GM13977 (cell line): ENCODE measurements around the gene NTN4.
"Not testable (repeated sequence)": the region's sequence is repeated elsewhere in the genome, so short reads cannot be mapped to it uniquely, and the experiment has no call there.

Experiments
- DNase-seq: peaks from one replicate; pipeline ENCODE4 v3.0.0; 2012; ENCODE audit warnings: low spot score
- in situ Hi-C: fragments of 300-500 bp; cut with MboI; formaldehyde crosslinking; loops from one replicate; pipeline ENCODE4 v1.12.0; 2022; ENCODE audit warnings: low sequenced_read_pairs, low pct_unique_long_range_greater_than_20kb, mixed read lengths, inconsistent platforms; ENCODE audit not compliant: unreplicated experiment
- TF ChIP-seq, protein P1 (sequence below): IDR thresholded peaks from 2 replicates; pipeline ENCODE4 v1.5.1; 2012; ENCODE audit warnings: mild to moderate bottlenecking, control low read depth; ENCODE audit not compliant: insufficient read depth; ENCODE audit errors: extremely low read depth, missing control alignments

NTN4 gene

GRCh38 chr12:95663525-95663924 is 127.0 kb downstream of the NTN4 start:
- TF ChIP-seq, protein P1, sequence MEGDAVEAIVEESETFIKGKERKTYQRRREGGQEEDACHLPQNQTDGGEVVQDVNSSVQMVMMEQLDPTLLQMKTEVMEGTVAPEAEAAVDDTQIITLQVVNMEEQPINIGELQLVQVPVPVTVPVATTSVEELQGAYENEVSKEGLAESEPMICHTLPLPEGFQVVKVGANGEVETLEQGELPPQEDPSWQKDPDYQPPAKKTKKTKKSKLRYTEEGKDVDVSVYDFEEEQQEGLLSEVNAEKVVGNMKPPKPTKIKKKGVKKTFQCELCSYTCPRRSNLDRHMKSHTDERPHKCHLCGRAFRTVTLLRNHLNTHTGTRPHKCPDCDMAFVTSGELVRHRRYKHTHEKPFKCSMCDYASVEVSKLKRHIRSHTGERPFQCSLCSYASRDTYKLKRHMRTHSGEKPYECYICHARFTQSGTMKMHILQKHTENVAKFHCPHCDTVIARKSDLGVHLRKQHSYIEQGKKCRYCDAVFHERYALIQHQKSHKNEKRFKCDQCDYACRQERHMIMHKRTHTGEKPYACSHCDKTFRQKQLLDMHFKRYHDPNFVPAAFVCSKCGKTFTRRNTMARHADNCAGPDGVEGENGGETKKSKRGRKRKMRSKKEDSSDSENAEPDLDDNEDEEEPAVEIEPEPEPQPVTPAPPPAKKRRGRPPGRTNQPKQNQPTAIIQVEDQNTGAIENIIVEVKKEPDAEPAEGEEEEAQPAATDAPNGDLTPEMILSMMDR: no peak
- no peak for DNase-seq
- in situ Hi-C loops: no loop called here

GRCh38 chr12:95661360-95661759 is 129.2 kb downstream of the NTN4 start:
- in situ Hi-C loops: no loop called here
- TF ChIP-seq, protein P1: no peak
- DNase-seq: no peak

GRCh38 chr12:95658386-95658785 is 132.2 kb downstream of the NTN4 start:
- DNase-seq: no peak
- TF ChIP-seq, protein P1: no peak
- in situ Hi-C loops: no loop called here

DNA sequence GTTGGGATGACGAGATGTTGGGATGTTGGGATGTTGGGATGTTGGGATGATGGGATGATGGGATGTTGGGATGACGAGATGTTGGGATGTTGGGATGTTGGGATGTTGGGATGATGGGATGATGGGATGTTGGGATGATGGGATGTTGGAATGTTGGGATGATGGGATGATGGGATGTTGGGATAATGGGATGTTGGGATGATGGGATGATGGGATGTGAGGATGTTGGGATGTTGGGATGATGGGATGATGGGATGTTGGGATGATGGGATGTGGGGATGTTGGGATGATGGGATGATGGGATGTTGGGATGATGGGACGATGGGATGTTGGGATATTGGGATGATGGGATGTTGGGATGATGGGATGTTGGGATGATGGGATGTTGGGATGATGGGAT is 135.9 kb downstream of the NTN4 start:
- in situ Hi-C loops, DNase-seq: not testable (repeated sequence)

DNA sequence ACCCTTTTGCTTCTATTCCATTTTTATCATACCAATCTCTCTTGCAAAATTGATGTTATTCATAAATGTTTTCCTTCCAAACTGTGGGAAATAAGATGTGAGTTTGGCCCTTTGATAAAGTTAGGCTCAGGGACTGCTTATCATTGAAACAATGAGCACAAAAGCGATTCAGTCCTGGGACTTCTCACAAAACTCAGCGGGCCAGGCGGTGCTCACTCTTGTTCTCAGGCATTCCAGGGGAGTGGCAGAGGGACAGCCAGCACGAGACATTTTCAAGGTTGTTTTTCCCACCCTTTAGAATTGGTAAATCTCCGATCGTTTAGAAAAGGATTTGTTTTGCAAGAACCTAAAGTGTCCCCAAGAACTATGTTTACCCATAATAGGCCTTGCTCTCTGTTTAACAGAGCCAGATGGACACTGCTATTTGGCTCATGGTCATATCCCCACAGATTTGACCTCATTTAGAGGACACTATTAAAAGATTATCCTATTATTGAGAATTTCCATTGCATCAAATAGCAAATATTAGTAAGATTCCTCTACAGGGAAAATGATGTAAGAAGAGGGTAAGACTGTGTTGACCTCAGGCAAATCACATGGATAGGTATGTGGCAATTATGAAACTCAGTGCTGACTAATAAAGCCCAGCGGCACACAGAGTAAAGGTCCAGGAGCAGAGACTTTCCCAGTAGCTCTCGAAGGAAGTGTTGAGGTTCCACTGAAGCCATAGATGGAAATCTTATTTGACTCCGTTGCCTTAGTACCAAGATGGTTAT is 136.6 kb downstream of the NTN4 start:
- DNase-seq: no peak
- in situ Hi-C loops: no loop called here
- TF ChIP-seq, protein P1: no peak

GRCh38 chr12:95651681-95652080 is 138.9 kb downstream of the NTN4 start:
- no peak for DNase-seq
- TF ChIP-seq, protein P1: no peak

GRCh38 chr12:95648990-95649791 is 141.4 kb downstream of the NTN4 start:
- TF ChIP-seq, protein P1: no peak
- in situ Hi-C loops: no loop called here
- no peak for DNase-seq

More at GRCh38 chr12:95651681-95652080, 138.9 kb downstream of the NTN4 start:
- in situ Hi-C loops: no loop called here
